ENCODE measurements around the gene POPDC2.

The POPDC2 gene

GRCh38 chr3:119630880-119631329 lies 29.5 kb downstream of the POPDC2 start:
- TF ChIP-seq, protein P1, sequence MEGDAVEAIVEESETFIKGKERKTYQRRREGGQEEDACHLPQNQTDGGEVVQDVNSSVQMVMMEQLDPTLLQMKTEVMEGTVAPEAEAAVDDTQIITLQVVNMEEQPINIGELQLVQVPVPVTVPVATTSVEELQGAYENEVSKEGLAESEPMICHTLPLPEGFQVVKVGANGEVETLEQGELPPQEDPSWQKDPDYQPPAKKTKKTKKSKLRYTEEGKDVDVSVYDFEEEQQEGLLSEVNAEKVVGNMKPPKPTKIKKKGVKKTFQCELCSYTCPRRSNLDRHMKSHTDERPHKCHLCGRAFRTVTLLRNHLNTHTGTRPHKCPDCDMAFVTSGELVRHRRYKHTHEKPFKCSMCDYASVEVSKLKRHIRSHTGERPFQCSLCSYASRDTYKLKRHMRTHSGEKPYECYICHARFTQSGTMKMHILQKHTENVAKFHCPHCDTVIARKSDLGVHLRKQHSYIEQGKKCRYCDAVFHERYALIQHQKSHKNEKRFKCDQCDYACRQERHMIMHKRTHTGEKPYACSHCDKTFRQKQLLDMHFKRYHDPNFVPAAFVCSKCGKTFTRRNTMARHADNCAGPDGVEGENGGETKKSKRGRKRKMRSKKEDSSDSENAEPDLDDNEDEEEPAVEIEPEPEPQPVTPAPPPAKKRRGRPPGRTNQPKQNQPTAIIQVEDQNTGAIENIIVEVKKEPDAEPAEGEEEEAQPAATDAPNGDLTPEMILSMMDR (IDR thresholded peaks at IDR 0.05; ENCODE audit: low read depth, low read length) = no peak
- no peak overlapping the region for H3K4me3 ChIP-seq (ENCODE audit: low read depth, low read length)

GRCh38 chr3:119630128-119630879 lies 30.1 kb downstream of the POPDC2 start:
- no peak overlapping the region for H3K4me3 ChIP-seq (ENCODE audit: low read depth, low read length)
- TF ChIP-seq, protein P1 (IDR thresholded peaks at IDR 0.05; ENCODE audit: low read depth, low read length) = no peak

DNA sequence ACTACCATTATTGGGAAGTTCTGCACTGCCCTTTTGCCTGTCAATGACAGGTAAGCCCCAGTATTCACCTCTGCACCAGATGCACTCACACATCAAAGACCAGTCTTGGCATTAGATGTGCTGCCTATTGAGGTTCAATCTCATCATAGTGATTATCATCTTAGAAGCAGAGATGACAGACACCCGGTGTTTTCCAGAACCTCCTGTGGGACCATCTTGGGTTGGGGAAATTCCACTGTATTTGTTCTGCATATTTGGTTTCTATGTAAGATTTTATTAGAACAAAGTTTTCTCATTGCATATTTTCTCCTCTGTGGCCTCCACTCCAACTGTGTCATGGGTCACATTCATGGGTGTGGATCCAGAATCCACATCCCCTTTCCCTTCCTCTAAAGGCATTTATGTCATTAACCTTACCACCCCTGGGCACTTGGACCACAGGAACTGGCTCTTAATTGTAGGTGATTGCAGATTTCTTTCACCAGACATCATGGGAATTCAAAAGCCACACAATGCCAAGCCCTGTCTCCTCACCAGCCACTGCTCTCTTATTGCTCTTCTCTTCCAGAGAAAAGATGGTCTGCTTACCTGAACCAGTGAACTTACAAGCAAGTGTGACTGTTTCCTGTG lies 31.5 kb downstream of the POPDC2 start:
- no peak overlapping the region for H3K4me3 ChIP-seq (ENCODE audit: low read depth, low read length)
- TF ChIP-seq, protein P1 (IDR thresholded peaks at IDR 0.05; ENCODE audit: low read depth, low read length) = no peak

DNA sequence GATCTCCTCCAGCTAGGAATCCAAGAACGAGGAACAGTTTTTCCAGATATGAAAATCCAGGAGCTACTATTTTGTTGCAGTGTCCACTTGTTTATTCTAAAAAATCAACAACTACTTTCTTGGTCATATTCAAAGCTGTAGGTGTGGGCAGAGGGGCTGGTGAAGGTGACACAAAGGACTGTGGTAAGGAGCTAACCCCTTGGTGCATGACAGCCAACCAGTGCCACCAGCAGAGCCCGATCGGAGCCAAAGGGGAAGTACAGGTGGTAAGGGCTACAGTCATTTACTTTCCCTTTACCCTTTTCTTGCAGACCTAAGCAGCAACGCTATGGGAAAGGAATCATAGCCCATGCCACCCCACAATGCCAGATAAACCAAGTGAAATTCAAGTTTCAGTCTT lies 32.0 kb downstream of the POPDC2 start:
- TF ChIP-seq, protein P1 (IDR thresholded peaks at IDR 0.05; ENCODE audit: low read depth, low read length) = no peak

GRCh38 chr3:119627461-119627860 lies 32.9 kb downstream of the POPDC2 start:
- TF ChIP-seq, protein P1 (IDR thresholded peaks at IDR 0.05; ENCODE audit: low read depth, low read length) = no peak
- no peak overlapping the region for H3K4me3 ChIP-seq (ENCODE audit: low read depth, low read length)

More for the DNA sequence above, 32.0 kb downstream of the POPDC2 start:
- H3K4me3 ChIP-seq (ENCODE audit: low read depth, low read length) = no peak overlapping the region

DNA sequence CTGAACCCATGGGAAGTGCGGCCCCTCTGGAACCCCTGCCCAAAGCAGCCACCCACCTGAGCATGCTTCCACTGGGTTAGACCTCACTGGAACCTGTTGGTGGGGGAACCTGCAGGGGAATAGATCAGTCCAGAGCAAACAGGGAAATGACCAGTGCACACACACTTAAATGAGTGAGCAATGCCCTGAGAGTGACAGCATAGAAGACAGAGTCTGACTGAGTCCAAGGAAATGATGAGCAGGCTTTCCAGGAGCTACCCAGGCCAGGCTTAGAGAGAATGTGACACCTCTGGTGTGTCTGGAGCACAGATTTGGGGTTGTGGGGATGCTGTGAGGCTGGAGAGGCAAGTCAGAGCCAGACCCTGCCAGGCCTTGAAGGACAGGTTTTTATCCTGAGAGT lies 34.2 kb downstream of the POPDC2 start:
- TF ChIP-seq, protein P1 (IDR thresholded peaks at IDR 0.05; ENCODE audit: low read depth, low read length) = no peak
- no peak overlapping the region for H3K4me3 ChIP-seq (ENCODE audit: low read depth, low read length)

All from WI38 (cell line).